ENCODE data around the gene BRIP1.
"Not testable (repeated sequence)": the region's sequence is repeated elsewhere in the genome, so short reads cannot be mapped to it uniquely, and the experiment has no call there.

Gene BRIP1

GRCh38 chr17:61723914-61724313, 139.4 kb downstream of the BRIP1 start:
- DNase-seq, result no peak

- DNase-seq, result no peak
Measured at GRCh38 chr17:61723183-61723582, 140.1 kb downstream of the BRIP1 start.

GRCh38 chr17:61722398-61722797, 140.9 kb downstream of the BRIP1 start:
- DNase-seq, result no peak

GRCh38 chr17:61720016-61720795, 143.1 kb downstream of the BRIP1 start:
- no peak for DNase-seq

GRCh38 chr17:61719220-61719619, 144.1 kb downstream of the BRIP1 start:
- not testable (repeated sequence) for DNase-seq

- DNase-seq, result no peak
Measured at GRCh38 chr17:61718022-61718421, 145.3 kb downstream of the BRIP1 start.

GRCh38 chr17:61717352-61717751, 146.0 kb downstream of the BRIP1 start:
- no peak for DNase-seq

- no peak for DNase-seq
Measured at GRCh38 chr17:61716225-61716829, 147.0 kb downstream of the BRIP1 start.

- no peak for DNase-seq
Measured at GRCh38 chr17:61715348-61715747, 148.0 kb downstream of the BRIP1 start.

GRCh38 chr17:61714300-61714699, 149.0 kb downstream of the BRIP1 start:
- DNase-seq, result no peak

GRCh38 chr17:61713035-61713434, 150.3 kb downstream of the BRIP1 start:
- DNase-seq, result no peak

GRCh38 chr17:61710546-61710945, 152.8 kb downstream of the BRIP1 start:
- DNase-seq, result no peak

GRCh38 chr17:61709567-61709966, 153.8 kb downstream of the BRIP1 start:
- DNase-seq, result no peak

- DNase-seq, result no peak
Measured at GRCh38 chr17:61704935-61705449, 158.3 kb downstream of the BRIP1 start.

GRCh38 chr17:61702450-61702849, 160.9 kb downstream of the BRIP1 start:
- no peak for DNase-seq

GRCh38 chr17:61701978-61702377, 161.3 kb downstream of the BRIP1 start:
- DNase-seq, result no peak

- no peak for DNase-seq
Measured at GRCh38 chr17:61701334-61701733, 162.0 kb downstream of the BRIP1 start.

GRCh38 chr17:61700252-61700651, 163.1 kb downstream of the BRIP1 start:
- DNase-seq, result no peak

GRCh38 chr17:61699694-61700093, 163.6 kb downstream of the BRIP1 start:
- no peak for DNase-seq

- no peak for DNase-seq
Measured at GRCh38 chr17:61699032-61699431, 164.3 kb downstream of the BRIP1 start.

- DNase-seq, result no peak
Measured at GRCh38 chr17:61698244-61698643, 165.1 kb downstream of the BRIP1 start.

- DNase-seq, result no peak
Measured at GRCh38 chr17:61695779-61696337, 167.5 kb downstream of the BRIP1 start.

- no peak for DNase-seq
Measured at GRCh38 chr17:61694095-61694494, 169.2 kb downstream of the BRIP1 start.

GRCh38 chr17:61689610-61690180, 173.6 kb downstream of the BRIP1 start:
- DNase-seq, result no peak
